Activated CD8-positive, alpha-beta memory T cell treated with anti-CD3 and anti-CD28 coated beads, Interleukin-2, amount 10 ng/mL, durations not matched to agents 7 days and 5 days (primary cell): ENCODE measurements around the gene NAA16. TPM values are rescaled to one million over a fixed set of nuclear protein-coding genes. Genes with fewer than 3 reads are reported as not detected.
A peak's percentile ranks its signal among the peaks of the same experiment; 100 is the strongest.
"Not testable (repeated sequence)": the region's sequence is repeated elsewhere in the genome, so short reads cannot be mapped to it uniquely, and the experiment has no call there.

Experiments used
- ATAC-seq: fragments of 150-1000 bp; cut with Tn5 transposase; one replicate; pipeline ENCODE4 v1.10.0; 2021; ENCODE audit warnings: moderate library complexity
- CTCF ChIA-PET: fragments of 350-600 bp; sonication (Branson Sonifier 250); formaldehyde crosslinking; loops from one replicate; lab custom pipeline; 2021; ENCODE audit warnings: antibody characterized with exemption; lab: Charles Lee
- DNase-seq: peaks from one replicate; pipeline ENCODE4 v3.0.0-alpha.2; 2020
- H3K27ac Mint-ChIP-seq: one replicate; pipeline ENCODE4 v1.8.0; 2021; ENCODE audit warnings: mild to moderate bottlenecking, mixed read lengths
- H3K27me3 Mint-ChIP-seq: one replicate; pipeline ENCODE4 v1.8.0; 2021; ENCODE audit warnings: mixed read lengths
- H3K36me3 Mint-ChIP-seq: one replicate; pipeline ENCODE4 v1.8.0; 2021; ENCODE audit warnings: mild to moderate bottlenecking, mixed read lengths
- H3K4me1 Mint-ChIP-seq: one replicate; pipeline ENCODE4 v1.8.0; 2021; ENCODE audit warnings: mixed read lengths
- H3K4me3 Mint-ChIP-seq: one replicate; pipeline ENCODE4 v1.8.0; 2021; ENCODE audit warnings: mild to moderate bottlenecking, moderate library complexity, mixed read lengths
- H3K9me3 Mint-ChIP-seq: one replicate; pipeline ENCODE4 v1.8.0; 2022; ENCODE audit warnings: low read depth, mixed read lengths
- total RNA-seq, 2 experiments: library from RNA; stranded (reverse); gene quantifications; one replicate each; pipeline ENCODE4 v1.2.3, GENCODE V29; 2021

NAA16 gene
- total RNA-seq = 10 to 100 TPM; 27.8 to 27.9 TPM

DNA sequence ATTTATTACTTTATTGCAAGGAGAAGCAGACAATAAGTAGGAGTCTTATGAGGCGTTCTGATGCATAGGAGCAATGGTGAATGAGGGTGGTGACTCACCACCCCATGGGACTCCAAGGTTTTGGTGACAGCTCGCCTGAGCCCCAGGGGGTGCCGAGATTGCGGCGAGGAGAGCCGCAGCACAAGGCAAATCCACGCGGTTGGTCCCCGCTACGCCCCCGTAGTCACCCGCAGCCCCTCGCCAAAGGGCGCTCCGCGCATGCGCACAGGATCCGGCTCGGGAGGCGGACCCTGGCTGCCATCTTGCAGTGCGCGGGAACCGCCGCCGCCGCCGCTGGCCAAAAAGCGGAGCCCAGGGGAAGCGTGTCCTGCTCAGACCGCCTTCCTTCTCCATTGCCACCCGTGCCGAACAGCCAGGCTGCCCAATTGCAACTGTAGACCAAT lies at the start of gene NAA16:
Gene NAA16, plus strand, starts transcription at position 305 of the 443 bp plus-strand sequence. CDS start 262 bp downstream, outside the sequence.
- DNase-seq (peak; percentile 94), ATAC-seq (peak; percentile 83)
- CTCF ChIA-PET = no interaction called here
- Mint-ChIP-seq H3K4me1 (peaks cover 34% of the 10 kb centered on the region), H3K36me3 (peaks cover 5% of the 10 kb centered on the region), H3K27me3 (no peaks in the 10 kb centered on the region), H3K27ac (peak within 1 kb of the TSS; percentile 92), H3K4me3 (peak within 1 kb of the TSS; percentile 93), H3K9me3 (no peaks in the 10 kb centered on the region)

GRCh38 chr13:41263261-41263971 lies 47.7 kb upstream of the NAA16 start, which contains the start of gene MTRF1:
MTRF1 (minus strand) TSS chr13:41263576; CDS start chr13:41260907, 2,669 bp downstream.
- Mint-ChIP-seq H3K4me3 (peak within 1 kb of the TSS; percentile 90), H3K9me3 (peaks cover 7% of the 10 kb centered on the region), H3K36me3 (peaks cover 28% of the 10 kb centered on the region), H3K27ac (peak within 1 kb of the TSS; percentile 93), H3K27me3 (no peaks in the 10 kb centered on the region), H3K4me1 (peaks cover 19% of the 10 kb centered on the region)
- ATAC-seq = peak; percentile 96
- peak; percentile 87 for DNase-seq
- CTCF ChIA-PET = interaction anchor here (1.2 to 1.5 kb wide), 3 partner anchors 9 to 325 kb away, joined by 3 to 4 read pairs (median 3); no protein-coding TSS in a partner anchor

- peaks cover 21% of the 10 kb centered on the region for H3K4me1 Mint-ChIP-seq
- CTCF ChIA-PET = interaction anchor here (1.3 kb wide), 1 partner anchor 11 kb away, joined by 3 read pairs; no protein-coding TSS in a partner anchor
- H3K27ac Mint-ChIP-seq = no peak overlapping the region
- H3K9me3 Mint-ChIP-seq = peaks cover 11% of the 10 kb centered on the region
- peaks cover 25% of the 10 kb centered on the region for H3K36me3 Mint-ChIP-seq
- H3K27me3 Mint-ChIP-seq = no peaks in the 10 kb centered on the region
- no peak for DNase-seq
- no peak overlapping the region for H3K4me3 Mint-ChIP-seq
- no peak for ATAC-seq
Measured at GRCh38 chr13:41267106-41267505, 44.0 kb upstream of the NAA16 start.

DNA sequence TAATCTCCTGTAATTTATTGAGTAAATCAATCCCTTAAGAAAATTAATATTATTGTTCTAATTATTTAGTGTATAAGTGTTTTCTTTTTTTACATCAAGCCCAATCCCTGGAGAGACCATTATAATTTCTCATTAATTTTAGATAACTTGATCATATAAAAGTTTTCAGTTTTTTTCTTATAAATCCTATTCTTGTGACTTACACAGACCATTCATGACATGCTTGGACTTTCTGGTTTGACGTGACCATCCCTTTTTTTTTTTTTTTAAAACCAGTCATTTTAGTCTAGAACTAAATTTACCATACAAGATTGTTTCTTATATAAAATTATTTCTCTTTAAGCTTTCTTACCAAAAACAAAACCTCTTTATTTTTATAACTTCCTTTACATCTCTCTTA lies 42.3 kb upstream of the NAA16 start:
- ATAC-seq = no peak
- no peaks in the 10 kb centered on the region for H3K27me3 Mint-ChIP-seq
- CTCF ChIA-PET = no interaction called here
- no peak for DNase-seq
- H3K4me3 Mint-ChIP-seq = no peak overlapping the region
- H3K27ac Mint-ChIP-seq = no peak overlapping the region
- H3K36me3 Mint-ChIP-seq = peaks cover 22% of the 10 kb centered on the region
- peaks cover 11% of the 10 kb centered on the region for H3K9me3 Mint-ChIP-seq
- H3K4me1 Mint-ChIP-seq = peaks cover 13% of the 10 kb centered on the region

DNA sequence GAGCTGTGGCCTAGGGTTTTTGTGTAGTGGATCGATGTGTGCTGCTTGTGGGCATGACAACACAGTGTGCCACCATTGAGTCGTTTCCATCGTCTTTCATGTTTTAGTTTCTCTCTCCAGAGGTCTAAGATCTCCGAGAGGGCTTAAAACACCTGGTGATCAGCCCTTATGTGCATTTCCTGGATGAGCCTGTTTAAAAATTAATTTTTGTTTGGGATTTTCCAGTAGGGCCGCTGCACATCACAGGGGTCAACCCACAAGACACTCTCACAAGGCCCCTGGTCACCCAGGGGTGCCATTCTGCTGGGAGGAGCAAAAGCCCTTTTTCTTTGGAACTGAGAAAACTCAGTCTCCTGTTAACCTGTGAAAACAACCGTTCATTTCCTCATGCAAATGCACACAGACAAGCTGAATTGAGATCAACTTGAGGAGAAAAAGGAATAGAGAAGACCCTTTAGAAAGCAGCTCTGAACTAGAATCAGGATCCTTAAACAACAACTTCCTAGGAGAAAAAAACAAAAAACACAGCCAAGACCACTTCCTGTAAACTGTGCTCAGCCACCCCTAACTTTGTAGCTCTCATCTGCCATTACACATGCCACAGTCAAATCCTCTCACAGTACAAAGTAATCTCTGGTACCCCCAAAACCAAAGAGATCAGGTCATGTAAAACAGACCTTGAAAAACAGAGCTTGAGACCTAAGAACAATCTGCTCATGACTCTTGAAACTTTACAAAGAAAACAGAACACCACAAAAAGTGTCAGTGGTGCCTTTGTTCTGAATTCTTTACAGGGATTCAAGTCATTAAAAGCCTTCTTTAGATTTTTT lies 39.4 kb upstream of the NAA16 start:
- peaks cover 12% of the 10 kb centered on the region for H3K4me1 Mint-ChIP-seq
- peak overlapping the region; percentile 42 for H3K27ac Mint-ChIP-seq

GRCh38 chr13:41273831-41274441 lies 37.1 kb upstream of the NAA16 start:
- CTCF ChIA-PET = no interaction called here
- no peak for DNase-seq
- H3K9me3 Mint-ChIP-seq = peaks cover 2% of the 10 kb centered on the region
- no peak for ATAC-seq
- no peak overlapping the region for H3K27ac Mint-ChIP-seq
- H3K27me3 Mint-ChIP-seq = no peaks in the 10 kb centered on the region
- H3K36me3 Mint-ChIP-seq = peaks cover 12% of the 10 kb centered on the region
- peaks cover 14% of the 10 kb centered on the region for H3K4me1 Mint-ChIP-seq
- no peak overlapping the region for H3K4me3 Mint-ChIP-seq

More for the DNA sequence above, 39.4 kb upstream of the NAA16 start:
- Mint-ChIP-seq H3K27me3 (no peaks in the 10 kb centered on the region), H3K36me3 (peaks cover 20% of the 10 kb centered on the region), H3K4me3 (no peak overlapping the region), H3K9me3 (peaks cover 11% of the 10 kb centered on the region)
- DNase-seq (no peak), ATAC-seq (no peak)
- CTCF ChIA-PET = interaction anchor here (1.6 kb wide), 1 partner anchor 9 kb away, joined by 4 read pairs; the partner anchor contains the start of gene MTRF1

DNA sequence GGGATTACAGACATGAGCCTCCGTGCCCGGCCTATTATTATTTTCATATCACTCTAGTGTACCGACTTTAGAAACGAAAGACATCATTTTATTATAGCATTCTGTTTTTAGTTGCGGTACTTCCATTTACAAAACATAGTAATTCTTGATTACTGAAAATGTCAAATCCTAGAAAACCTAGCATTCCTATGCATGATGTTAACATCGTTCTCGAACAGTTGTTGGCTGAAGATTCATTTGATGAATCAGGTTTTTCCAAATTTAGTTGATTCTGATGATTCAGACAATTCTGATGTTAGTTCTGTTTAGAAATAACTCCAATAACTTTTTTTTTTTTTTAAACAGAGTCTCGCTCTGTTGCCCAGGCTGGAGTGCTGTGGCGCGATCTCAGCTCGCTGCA lies 36.2 kb upstream of the NAA16 start:
- no peaks in the 10 kb centered on the region for H3K27me3 Mint-ChIP-seq
- no peak overlapping the region for H3K27ac Mint-ChIP-seq
- H3K9me3 Mint-ChIP-seq = no peaks in the 10 kb centered on the region
- no peak for DNase-seq
- ATAC-seq = no peak
- no peak overlapping the region for H3K4me3 Mint-ChIP-seq
- H3K4me1 Mint-ChIP-seq = peaks cover 14% of the 10 kb centered on the region
- CTCF ChIA-PET = no interaction called here
- peaks cover 9% of the 10 kb centered on the region for H3K36me3 Mint-ChIP-seq

- Mint-ChIP-seq H3K27me3 (no peaks in the 10 kb centered on the region), H3K4me3 (no peak overlapping the region), H3K36me3 (peaks cover 3% of the 10 kb centered on the region), H3K27ac (no peak overlapping the region), H3K4me1 (peaks cover 5% of the 10 kb centered on the region), H3K9me3 (no peaks in the 10 kb centered on the region)
- DNase-seq (no peak), ATAC-seq (no peak)
- CTCF ChIA-PET = interaction anchor here (1.2 kb wide), 1 partner anchor 19 kb away, joined by 3 read pairs; no protein-coding TSS in a partner anchor
Measured at GRCh38 chr13:41276824-41277223, 34.2 kb upstream of the NAA16 start.

DNA sequence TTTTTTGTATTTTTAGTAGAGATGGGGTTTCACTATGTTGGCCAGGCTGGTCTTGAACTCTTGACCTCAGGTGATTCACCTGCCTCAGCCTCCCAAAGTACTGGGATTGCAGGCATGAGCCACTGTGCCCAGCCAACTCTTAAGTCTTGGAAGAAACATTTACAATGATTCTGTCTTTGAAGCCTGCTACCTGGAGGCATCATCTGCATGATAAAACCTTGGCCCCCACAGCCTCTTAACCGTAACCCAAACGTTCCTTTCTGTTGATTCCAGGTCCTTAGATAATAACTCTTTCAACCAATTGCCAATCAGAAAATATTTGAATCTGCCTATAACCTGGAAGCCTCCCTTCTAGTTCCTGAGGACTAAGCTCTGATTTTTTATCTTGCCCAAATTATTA lies 31.9 kb upstream of the NAA16 start:
- DNase-seq, H3K4me3 Mint-ChIP-seq, H3K4me1 Mint-ChIP-seq, H3K36me3 Mint-ChIP-seq, CTCF ChIA-PET, H3K27ac Mint-ChIP-seq, H3K9me3 Mint-ChIP-seq, ATAC-seq, H3K27me3 Mint-ChIP-seq: not testable (repeated sequence)

- ATAC-seq (no peak), DNase-seq (no peak)
- H3K9me3 Mint-ChIP-seq = peaks cover 2% of the 10 kb centered on the region
- no peaks in the 10 kb centered on the region for H3K36me3 Mint-ChIP-seq
- CTCF ChIA-PET = interaction anchor here (1.3 kb wide), 1 partner anchor 13 kb away, joined by 3 read pairs; no protein-coding TSS in a partner anchor
- no peak overlapping the region for H3K4me3 Mint-ChIP-seq
- H3K4me1 Mint-ChIP-seq = peaks cover 5% of the 10 kb centered on the region
- no peaks in the 10 kb centered on the region for H3K27me3 Mint-ChIP-seq
- no peak overlapping the region for H3K27ac Mint-ChIP-seq
Measured at GRCh38 chr13:41282129-41282571, 28.9 kb upstream of the NAA16 start.

GRCh38 chr13:41284512-41285288 lies 26.4 kb upstream of the NAA16 start:
- no peaks in the 10 kb centered on the region for H3K36me3 Mint-ChIP-seq
- H3K4me1 Mint-ChIP-seq = peaks cover 3% of the 10 kb centered on the region
- no peak overlapping the region for H3K4me3 Mint-ChIP-seq
- no peak overlapping the region for H3K27ac Mint-ChIP-seq
- peaks cover 2% of the 10 kb centered on the region for H3K9me3 Mint-ChIP-seq
- no peaks in the 10 kb centered on the region for H3K27me3 Mint-ChIP-seq
- ATAC-seq (no peak), DNase-seq (no peak)
- CTCF ChIA-PET = no interaction called here

- H3K4me1 Mint-ChIP-seq = peaks cover 3% of the 10 kb centered on the region
- no peak for DNase-seq
- ATAC-seq = no peak
- CTCF ChIA-PET = no interaction called here
- H3K27ac Mint-ChIP-seq = no peak overlapping the region
- H3K27me3 Mint-ChIP-seq = no peaks in the 10 kb centered on the region
- H3K36me3 Mint-ChIP-seq = no peaks in the 10 kb centered on the region
- no peak overlapping the region for H3K4me3 Mint-ChIP-seq
- H3K9me3 Mint-ChIP-seq = peaks cover 2% of the 10 kb centered on the region
Measured at GRCh38 chr13:41286370-41286769, 24.7 kb upstream of the NAA16 start.
